ENCODE results near the gene RAE1.

RAE1 gene, protein sequence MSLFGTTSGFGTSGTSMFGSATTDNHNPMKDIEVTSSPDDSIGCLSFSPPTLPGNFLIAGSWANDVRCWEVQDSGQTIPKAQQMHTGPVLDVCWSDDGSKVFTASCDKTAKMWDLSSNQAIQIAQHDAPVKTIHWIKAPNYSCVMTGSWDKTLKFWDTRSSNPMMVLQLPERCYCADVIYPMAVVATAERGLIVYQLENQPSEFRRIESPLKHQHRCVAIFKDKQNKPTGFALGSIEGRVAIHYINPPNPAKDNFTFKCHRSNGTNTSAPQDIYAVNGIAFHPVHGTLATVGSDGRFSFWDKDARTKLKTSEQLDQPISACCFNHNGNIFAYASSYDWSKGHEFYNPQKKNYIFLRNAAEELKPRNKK

DNA sequence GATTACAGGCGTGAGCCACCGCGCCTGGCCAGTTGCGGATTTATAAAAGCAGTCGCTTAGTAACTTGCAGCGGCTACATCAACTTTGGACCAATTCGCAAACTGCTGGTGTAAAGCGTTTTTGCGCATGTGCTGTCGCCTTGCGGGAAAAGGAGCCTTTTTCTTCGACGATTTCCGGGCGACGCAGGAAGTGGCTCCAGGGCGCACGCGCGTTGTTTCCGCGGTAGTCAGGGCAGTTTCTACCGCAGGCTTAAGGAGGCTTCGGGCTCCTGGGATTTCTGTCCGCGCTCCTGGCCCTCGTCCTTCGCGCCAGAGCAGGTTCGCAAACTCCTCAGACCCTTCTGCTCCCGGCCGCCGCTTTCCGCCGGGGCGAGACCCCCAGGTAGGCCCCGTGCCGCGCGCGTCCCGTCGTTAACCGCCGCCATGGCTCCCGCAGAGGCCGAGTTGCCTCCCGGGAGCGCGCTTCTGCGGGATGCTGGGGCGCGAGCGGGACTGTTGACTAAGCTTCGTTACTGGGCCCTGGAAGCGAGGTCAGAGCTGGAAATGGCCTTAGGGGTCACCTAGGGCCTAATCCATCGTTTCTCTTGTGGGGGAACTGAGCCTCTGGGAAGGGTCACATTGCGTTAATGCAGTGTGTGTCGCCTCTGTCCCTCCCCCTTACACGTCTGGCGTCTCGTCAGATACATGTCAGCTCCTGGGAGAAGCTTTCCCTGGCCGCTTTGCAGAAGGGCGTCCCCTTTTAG lies at the start of gene RAE1:
Gene RAE1, plus strand, starts transcription at position 214 of the 742 bp plus-strand sequence. CDS start 2,784 bp downstream, outside the sequence.
- peak; percentile 97 for DNase-seq

DNA sequence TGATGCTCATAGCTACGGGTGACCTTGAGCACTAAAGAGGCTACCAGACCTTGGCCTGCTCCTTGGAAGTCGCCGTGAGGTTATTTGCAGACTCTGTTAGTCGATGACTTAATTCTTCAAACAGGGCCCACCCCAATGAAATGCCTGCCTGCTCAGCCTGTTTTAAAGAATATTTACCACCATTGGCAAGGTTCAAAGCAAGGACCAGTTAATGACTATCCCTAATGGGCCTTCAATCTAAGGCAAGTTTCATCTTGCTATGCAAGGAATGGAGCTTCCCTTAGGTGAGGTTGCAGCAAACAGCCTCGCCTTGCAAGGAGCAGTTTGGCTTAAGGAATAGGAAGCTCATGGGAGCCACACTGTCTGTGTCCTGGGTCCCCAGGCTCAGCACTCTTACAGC lies 44.3 kb upstream of the RAE1 start:
- no peak for DNase-seq

DNA sequence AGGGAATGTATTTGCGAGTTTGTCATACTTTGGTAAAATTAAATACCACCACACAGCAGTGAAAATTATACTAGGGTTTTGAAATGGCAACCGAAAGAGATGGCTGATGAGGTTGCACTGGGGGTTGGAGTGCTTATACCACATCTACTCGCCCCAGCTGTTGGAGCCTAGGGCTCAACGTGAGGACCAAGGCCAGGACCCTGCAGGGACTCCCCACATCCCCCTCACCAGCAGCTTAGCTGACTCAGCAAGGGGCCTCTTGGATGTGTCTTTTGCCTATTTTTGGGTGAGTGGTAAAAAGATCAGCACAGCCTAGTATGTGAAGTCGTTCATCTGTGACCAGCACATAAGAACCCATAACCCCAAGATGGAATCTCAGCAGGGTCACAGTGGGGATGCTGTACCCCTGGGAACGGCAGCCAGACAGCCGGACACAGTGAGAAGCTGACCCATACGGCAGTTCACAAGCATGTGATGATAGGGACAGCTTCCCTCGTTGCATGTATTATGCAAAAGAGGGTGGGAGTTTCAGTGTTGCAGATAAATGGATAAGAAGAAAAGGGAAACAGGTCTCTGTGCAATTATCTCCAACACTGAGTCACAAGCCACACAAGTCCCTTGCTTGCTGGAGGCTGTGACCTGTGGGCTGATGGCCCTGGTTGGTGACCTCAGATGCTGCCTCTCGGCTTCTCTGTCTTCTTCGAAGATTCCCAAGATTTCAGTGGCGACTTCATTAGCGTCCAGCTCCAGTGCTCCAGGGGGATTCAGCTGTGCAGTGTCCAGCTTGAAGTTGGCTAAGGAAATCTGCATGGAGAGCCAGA lies 42.4 kb upstream of the RAE1 start:
- no peak for DNase-seq

DNA sequence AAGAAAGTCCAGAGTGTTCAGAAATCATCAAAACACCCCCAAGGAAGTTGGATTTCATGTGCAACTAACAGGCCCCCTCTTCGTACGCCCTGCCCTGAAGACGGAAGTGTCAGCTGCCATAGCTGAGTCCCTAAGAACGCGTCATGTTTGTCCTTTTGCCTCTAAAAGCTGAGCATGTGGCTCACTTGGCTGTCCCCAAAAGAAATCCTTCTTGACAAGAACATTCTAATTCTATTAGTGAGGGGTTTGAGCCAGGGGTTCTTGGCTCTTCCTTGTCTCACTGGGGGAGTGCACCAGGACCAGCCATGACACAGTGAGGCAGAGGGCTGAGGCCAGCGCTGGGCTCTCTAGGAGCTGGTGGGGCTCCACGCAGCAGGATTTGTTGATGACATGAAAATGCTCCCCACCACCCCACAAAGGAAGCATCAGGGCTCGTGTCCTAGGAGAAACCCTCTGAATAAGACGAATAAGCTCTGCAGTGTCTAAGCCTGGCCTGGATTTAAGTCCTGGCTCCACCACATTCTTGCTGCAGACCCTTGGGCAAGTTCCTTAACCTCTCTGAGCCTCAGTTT lies 41.4 kb upstream of the RAE1 start:
- DNase-seq: no peak

DNA sequence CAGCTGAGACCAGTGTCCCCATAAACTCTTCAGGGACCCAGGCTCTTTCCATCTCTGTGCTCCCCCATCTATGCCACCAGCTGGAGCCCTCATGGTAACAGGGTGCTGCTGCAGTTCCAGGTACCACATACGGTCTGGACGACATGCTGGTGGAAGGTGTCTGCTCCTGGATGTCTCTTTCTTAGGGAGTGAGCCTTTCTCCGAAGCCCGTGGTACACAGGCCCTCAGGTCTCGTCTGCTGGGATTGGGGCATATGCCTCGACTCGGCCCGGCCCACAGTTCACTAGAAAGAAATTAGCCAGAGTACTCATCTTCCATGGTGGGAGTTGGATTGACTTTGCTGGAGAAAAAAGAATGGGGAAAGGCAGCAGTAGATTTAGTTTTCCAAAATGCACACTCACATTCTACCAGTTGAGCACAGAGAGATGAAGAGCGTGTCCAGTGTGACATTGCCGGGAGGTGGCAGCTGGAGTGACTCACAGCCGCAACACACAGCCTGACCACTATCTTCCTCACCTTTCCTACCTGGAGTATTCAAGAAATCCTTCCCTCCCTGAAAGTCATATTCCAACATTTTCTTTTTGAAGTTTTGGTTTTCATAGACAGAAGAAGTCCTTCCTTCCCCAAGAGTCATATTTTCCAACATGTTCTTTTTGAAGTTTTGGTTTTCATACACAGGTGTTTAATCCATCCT lies 40.1 kb upstream of the RAE1 start:
- DNase-seq: no peak

DNA sequence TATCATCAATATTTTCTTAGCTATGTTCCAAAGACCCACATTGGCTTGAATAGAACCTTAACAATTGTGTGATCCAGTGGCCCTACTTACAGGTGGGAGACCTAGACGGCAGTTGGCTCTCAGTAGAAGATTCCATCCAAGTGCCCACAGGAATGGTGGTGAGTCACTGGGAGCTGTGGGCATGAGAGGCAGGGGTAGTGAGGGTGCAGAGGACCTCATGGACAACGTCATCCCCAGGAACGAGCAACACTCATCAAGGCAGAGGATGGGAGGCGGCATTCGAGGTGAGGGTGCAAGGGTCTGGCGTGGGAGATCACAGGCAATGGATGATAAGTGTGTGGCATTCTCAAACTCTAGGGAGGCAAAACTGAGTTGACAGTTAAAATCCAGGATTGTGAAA lies 38.9 kb upstream of the RAE1 start:
- DNase-seq: no peak

DNA sequence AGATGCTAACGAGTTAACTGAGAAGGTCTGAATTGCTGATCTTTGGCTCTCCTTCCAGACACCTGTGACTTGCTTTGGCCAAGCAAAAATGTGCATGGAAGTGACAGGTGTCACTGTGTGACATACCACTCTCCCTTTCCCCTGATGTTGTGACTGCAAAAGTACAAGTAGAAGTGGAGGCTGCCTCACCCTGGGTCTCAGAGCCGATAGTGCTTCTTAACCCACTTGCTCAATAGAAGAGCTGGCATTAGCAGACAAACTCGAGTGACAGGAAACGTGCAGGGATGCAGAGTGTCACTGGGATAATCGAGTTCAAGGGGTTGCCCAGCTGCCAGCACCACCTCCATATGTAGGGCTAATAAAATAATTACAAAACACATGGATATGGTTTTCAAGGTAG lies 37.8 kb upstream of the RAE1 start:
- no peak for DNase-seq

DNA sequence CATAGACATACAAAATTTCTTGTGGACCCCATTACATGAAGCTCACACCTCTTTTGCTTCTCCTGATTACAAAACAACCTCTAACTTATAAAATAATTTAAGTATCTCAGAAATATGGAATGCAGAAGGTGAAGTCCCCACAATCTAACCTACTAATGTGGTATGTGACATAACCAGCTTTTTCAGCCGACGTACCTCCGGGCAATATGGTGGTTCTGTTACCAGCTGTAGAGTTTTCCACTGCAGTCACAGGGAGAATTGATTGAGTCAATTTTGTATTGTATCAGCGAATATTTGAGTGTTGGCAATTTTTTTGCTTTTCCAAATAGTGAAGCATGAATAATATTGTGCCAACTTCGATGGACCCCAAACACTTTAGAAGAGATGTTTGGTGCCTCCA lies 37.1 kb upstream of the RAE1 start:
- DNase-seq: no peak

DNA sequence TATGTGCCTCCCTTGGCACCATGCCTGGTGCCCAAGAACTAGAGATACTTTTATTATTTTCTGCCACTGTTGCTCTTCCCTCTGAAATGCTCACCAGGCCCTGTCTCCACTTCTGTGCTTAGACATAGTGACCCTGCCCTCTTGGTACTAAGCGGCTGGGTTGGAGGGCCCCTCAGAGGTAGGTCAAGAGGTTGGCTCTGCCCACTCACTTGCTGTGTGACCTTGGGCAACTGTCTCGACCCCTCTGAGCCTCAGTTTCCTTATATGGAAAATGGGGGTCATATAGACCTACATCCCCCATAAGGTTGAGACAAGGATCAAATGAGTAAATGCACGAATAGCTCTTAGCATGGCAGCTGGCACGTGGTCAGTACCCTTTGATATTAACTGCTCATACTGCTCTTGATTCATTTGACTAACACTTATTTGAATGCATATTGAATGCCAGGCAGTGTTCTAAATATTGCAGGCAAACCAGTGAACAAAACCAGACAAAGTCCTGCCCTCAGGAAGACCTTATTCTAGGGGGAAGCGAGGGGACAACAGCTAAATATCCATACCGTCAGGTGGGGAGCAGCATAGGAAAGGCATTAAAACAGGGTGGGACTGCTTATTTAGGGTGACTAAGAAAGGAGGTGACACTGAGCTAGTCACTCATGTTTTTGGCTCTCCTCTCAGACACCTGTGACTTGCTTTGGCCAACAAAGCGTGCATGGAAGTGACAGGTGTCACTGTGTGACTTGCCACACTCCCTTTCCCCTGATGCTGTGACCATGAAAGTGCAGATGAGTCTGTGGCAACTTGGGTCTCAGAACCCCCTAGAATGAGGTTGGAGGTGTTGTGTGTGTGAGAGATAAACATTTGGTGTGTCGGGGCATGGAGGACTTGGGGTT lies 35.7 kb upstream of the RAE1 start:
- DNase-seq: no peak

DNA sequence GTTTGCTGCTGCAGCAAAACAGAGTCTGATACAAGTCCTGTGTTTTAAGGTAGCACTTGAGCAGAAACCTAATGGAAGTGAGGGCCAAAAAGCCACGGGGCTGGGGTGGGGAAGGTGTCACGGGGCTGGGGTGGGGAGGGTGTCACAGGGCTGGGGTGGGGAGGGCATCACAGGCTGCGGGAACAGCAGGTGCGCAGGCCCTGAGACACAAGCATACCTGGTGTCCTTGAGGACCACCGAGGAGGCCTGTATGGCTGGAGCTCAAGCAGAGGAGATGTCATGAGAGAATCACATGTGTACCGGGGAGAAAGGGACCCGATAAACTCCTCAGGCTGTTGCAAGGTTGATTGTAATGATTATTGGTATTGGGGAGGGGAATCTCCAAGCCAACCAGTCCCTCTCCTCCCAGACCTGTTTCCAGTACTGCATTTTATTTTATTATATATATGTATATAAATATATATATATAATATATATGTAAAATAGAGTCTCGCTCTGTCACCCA lies 35.0 kb upstream of the RAE1 start:
- no peak for DNase-seq

DNA sequence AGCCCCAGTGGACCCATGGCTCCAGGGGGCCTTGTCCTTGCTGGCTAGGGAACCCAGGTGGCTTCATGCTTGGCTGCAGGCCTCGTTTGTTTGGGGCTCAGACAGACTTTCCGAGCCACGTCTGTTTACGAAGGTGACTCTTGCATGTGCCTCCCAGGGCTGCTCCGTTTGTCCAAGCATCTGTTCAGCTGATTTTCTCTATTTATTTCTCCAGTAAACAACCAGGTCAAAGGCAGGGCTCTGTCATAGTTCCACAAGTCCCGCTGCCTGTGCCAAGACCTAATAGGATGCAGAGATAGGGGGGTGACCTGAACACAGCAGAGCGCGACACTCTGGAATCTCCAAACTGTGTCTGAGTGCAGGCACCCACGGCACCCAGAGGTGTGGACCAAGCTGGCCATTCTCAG lies 34.3 kb upstream of the RAE1 start:
- DNase-seq: no peak

DNA sequence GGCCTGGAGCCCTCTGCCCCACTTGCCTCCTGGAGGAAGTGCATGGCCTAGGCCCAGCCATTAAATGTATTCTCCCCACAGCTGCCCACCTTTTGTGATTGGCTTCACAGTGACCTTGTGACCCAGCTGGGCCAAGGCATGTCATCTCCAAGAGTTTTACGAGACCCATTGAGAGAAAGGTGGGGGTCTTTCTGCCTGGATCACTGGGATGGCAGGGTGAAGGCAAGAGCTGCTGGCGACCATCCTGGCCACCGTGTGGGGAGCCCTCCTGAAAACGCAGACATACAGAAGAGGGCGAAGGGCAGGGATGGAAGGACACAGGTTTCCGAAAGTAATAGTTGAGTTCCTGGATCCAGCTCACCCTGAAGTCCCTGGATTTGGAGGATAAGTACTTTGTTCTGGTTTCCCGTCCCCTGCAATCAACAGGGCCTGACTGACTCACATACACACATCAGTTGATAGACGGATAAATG lies 33.7 kb upstream of the RAE1 start:
- no peak for DNase-seq

DNA sequence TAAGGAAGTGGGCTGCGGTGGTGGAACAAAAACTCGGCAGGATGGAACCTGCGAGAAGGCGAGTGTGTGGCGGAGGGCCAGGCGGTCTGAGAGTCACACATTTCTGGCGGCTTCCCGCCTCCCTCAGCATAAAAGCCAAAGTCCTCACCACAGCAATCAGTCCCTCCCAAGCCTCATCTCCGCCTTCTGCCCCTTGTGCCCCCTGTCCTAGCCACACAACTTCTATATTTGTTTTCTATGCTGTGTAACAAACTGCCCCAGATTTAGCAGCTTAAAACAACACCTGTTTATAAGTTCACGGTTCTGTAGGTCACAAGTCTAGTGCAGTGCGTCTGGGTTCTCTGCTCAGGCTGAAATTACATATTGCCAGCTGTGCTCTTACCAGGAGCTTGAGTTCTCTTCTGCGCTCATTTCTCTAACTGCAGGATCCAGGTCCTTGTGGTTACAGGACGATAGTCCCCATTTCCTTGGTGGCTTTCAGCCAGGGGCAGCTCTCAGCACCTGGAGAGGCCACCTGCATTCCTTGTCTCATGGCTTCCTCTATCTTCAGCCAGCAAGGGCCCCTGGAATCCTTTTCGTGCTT lies 33.2 kb upstream of the RAE1 start:
- DNase-seq: no peak

DNA sequence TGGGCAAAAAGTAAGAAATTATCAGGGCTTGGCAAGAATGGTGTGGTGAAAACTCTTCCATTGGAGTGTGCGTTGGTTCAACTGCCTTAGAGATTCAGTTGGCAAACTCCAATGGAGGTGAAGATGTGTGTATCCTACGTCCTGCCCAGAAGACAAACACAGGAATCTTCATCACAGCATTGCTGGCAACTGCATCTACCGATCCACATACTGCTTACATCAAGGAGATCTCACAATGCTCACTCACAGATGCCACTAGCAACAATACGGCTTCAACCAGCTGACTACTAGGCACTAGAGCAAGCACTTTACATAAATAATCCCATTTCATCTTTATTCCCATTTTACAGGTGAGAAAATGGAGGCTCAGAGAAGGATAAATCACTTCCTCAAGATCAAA lies 31.5 kb upstream of the RAE1 start:
- no peak for DNase-seq

DNA sequence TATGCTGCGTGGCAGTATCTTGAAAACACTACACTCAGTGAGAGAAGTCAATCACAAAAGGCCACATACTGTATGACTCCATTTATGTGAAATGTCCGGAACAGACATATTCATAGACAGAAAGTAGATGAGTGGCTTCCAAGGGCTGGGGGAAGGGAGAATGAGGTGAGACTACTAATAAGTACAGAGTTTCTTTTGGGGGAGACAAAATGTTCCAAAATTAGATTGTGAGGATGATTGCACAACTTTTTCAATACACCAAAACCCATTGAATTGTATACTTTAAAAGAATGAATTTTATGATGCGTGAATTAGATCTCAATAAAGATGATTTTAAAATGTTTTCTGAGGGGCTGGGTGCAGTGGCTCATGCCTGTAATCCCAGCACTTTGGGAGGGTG lies 30.7 kb upstream of the RAE1 start:
- DNase-seq: no peak

DNA sequence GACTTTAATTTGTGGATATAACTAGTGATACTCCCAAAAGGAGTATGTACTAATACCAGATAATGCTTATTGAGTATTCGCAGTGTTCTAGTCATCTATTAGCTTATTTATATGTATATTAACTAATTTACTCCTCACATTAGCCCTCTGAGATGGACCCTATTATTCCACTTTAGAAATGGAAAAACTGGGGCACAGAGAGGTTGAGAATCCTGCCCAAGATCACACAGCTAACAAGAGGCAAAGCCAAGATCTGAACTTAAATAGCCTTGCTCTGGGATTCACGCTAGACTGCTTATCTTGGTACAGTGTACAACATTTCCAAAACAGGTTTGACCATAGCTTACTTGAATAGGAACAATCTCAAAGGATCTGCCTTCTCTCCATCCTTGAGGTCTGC lies 29.9 kb upstream of the RAE1 start:
- DNase-seq: no peak

DNA sequence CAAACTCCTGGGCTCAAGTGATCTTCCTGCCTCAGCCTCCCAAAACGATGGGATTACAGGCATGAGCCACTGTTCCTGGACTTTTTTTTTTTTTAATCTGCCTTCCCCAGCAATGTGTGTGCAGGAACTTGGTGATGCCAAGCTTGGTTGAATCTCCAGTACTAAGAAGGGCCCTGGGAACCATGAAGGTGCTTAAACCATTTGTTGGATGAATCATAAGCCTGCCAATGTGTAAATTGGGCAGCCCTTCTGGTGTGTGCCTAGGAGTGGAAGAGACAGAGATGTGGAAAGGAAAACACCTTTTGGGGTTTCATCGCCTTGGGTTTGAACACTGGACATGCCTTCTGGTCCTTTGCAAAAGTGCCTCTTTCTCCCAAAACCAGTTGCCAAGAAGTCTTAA lies 28.6 kb upstream of the RAE1 start:
- no peak for DNase-seq

DNA sequence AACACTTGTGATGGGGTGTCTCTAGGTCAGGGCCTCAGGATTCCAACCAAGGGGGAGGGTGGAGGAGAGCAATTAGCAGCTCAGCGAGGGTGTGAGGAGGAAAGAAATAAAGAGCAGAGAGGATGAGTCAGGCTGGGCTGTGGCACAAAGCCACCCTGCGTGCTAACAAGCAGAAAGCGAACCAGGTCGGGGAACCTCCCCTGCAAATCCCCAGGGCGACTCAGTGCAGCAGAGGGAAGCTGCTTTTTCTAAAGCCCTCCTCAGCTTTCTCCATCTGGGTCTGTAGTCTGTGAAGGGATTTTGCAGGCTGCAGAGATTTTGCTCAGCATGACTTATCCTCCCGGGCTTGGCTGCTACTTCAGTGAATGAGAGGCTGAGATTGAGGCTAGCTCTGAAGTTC lies 28.0 kb upstream of the RAE1 start:
- DNase-seq: no peak

DNA sequence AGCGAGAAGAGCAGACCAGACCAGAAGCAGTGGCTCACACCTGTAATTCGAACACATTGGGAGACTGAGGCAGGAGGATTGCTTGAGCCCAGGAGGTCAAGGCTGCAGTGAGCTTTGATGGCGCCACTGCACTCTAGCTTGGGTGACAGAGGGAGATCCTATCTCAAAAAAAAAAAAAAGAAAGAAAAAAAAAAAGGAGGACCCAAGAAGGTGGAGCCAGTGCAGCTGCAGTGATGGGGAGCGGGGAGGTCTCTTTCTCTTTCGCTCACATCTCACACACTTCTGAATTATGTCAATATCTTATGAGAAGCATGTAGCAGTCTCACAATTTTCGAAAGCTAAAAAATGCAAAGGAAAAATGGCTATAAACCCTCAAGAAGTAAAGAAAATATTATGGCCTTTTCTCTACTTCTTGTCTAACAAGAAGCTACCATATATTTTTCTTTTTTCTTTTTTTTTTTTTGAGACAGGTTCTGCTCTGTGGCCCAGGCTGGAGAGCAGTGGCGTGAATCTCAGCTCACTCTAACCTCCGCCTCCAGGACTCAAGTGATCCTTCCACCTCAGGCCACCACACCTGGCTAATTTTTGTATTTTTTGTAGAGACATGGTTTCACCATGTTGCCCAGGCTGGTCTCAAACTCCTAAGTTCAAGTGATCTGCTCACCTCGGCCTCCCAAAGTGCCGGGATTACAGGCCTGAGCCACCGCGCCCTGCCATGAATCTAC lies 25.3 kb upstream of the RAE1 start:
- DNase-seq: no peak
